Measurements from ENCODE around the gene HSPA5.

Gene HSPA5

DNA sequence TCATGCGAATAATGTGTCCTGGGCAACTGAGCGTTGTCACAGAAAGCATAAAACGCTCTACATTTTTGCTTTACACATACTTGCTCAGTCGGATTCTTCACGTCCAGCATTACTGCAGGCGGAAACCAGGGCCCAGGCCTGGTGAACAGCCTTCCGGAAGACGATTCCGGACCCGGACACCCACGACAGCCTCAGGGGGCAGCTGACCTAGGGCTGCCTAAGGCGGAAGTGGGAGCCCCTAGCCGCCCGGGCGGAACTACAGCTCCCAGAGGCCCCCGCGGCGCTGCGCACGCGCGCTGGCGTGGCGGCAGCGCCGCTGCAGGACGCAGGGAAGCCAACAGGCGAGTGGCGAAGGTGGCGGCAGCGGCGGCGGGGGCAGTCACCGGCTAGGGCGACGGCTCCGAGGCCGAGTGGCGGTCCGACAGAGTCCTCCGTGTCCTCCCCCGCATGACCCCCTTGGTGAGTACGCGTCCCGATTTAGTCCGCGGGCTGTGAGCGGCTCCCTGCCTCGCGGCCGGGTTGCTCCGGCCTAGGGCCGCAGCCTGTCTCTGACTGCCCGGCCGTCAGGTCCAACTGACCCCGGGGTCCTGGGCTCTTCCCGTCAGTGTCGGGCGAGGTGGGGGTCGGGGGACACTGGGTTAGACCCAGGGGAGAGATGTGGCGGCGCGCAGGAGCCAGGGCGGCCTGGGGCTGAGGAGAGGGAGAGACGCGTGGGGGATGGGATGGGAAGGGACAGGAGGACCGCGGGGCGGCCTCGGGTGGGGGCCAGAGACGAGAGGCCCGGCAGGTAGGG lies 20.6 kb upstream of the HSPA5 start, which contains the start of gene GAPVD1:
GAPVD1 (plus strand) TSS at position 326 of the 793 bp plus-strand sequence. CDS start 37,096 bp downstream, outside the sequence.
- Histone ChIP-seq H3K36me3 (peaks cover 26% of the 10 kb centered on the region), H3K9me3 (ENCODE audit: severe bottlenecking) (no peaks in the 10 kb centered on the region), H3K27ac (peak within 1 kb of the TSS; percentile 82)

DNA sequence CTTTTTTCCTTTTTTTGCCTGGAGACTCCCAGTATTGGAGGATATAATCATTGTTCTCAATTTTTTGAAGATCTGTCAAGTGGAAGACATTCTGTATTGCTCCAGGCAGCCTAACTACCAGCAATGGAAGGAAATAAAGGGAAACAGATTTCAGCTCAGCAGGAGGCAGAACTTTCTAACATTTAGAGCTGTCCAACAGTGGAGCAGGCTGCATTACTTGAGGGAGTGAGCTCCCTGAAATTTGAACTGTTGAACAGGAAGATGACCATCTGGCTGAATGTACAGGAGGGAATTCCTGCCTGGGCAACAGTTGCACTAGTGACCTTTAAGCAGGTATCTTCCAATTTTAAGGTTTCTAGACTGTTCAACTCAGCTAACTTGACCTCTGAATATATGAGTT lies 19.4 kb upstream of the HSPA5 start:
- Histone ChIP-seq H3K27ac (no peak overlapping the region), H3K27me3 (ENCODE audit: insufficient read depth, low read depth, severe bottlenecking) (no peaks in the 10 kb centered on the region), H3K9me3 (ENCODE audit: severe bottlenecking) (no peaks in the 10 kb centered on the region), H3K36me3 (peaks cover 22% of the 10 kb centered on the region), H3K4me3 (ENCODE audit: low read depth, low read length) (no peak overlapping the region)
- no peak for DNase-seq
- TF ChIP-seq, protein P1, sequence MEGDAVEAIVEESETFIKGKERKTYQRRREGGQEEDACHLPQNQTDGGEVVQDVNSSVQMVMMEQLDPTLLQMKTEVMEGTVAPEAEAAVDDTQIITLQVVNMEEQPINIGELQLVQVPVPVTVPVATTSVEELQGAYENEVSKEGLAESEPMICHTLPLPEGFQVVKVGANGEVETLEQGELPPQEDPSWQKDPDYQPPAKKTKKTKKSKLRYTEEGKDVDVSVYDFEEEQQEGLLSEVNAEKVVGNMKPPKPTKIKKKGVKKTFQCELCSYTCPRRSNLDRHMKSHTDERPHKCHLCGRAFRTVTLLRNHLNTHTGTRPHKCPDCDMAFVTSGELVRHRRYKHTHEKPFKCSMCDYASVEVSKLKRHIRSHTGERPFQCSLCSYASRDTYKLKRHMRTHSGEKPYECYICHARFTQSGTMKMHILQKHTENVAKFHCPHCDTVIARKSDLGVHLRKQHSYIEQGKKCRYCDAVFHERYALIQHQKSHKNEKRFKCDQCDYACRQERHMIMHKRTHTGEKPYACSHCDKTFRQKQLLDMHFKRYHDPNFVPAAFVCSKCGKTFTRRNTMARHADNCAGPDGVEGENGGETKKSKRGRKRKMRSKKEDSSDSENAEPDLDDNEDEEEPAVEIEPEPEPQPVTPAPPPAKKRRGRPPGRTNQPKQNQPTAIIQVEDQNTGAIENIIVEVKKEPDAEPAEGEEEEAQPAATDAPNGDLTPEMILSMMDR (IDR thresholded peaks at IDR 0.05; ENCODE audit: low read depth, low read length): no peak

More for the DNA sequence above, 20.6 kb upstream of the HSPA5 start, which contains the start of gene GAPVD1:
- no peaks in the 10 kb centered on the region for H3K27me3 ChIP-seq (ENCODE audit: insufficient read depth, low read depth, severe bottlenecking)
- TF ChIP-seq, protein P1 (IDR thresholded peaks at IDR 0.05; ENCODE audit: low read depth, low read length): peak; percentile 60
- peak within 1 kb of the TSS; percentile 96 for H3K4me3 ChIP-seq (ENCODE audit: low read depth, low read length)
- peak; percentile 96 for DNase-seq

- H3K27ac ChIP-seq: no peak overlapping the region
- peaks cover 10% of the 10 kb centered on the region for H3K36me3 ChIP-seq
- DNase-seq: no peak
- H3K27me3 ChIP-seq (ENCODE audit: insufficient read depth, low read depth, severe bottlenecking): no peaks in the 10 kb centered on the region
- no peak overlapping the region for H3K4me3 ChIP-seq (ENCODE audit: low read depth, low read length)
- no peaks in the 10 kb centered on the region for H3K9me3 ChIP-seq (ENCODE audit: severe bottlenecking)
- TF ChIP-seq, protein P1 (IDR thresholded peaks at IDR 0.05; ENCODE audit: low read depth, low read length): no peak
These were observed 17.8 kb upstream of the HSPA5 start for GRCh38 chr9:125258832-125259534.

GRCh38 chr9:125258160-125258785 lies 17.1 kb upstream of the HSPA5 start:
- Histone ChIP-seq H3K9me3 (ENCODE audit: severe bottlenecking) (no peaks in the 10 kb centered on the region), H3K27me3 (ENCODE audit: insufficient read depth, low read depth, severe bottlenecking) (no peaks in the 10 kb centered on the region), H3K27ac (no peak overlapping the region), H3K4me3 (ENCODE audit: low read depth, low read length) (no peak overlapping the region), H3K36me3 (peaks cover 4% of the 10 kb centered on the region)
- TF ChIP-seq, protein P1 (IDR thresholded peaks at IDR 0.05; ENCODE audit: low read depth, low read length): no peak
- DNase-seq: no peak

DNA sequence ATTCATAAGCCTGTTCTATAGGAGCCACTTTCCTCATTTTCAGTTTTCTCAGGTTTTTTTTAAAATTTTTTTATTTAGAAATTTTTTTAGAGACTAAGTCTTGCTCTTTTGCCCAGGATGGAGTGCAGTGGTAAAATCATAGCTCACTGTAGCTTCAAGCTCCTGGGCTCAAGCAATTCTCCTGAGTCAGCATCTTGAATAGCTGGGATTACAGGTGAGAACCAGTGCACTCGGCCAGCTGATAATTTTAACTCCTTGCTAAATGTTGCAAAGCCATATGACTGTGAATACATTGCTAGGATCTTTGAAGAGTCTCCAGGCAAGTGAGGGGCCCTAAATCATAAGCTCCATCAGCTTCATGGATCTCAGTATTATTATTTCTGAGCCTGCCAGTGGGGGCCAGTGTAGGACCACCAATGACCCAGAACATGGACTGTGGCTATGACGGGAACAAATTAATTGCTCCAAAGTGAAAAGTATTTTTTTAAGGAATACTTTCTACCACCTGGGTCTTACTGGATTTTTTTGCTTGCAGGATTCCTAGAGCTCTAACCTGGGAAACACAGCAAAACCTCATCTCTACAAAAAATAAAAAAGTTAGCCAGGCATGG lies 14.7 kb upstream of the HSPA5 start:
- H3K36me3 ChIP-seq: no peaks in the 10 kb centered on the region
- H3K4me3 ChIP-seq (ENCODE audit: low read depth, low read length): no peak overlapping the region
- no peaks in the 10 kb centered on the region for H3K9me3 ChIP-seq (ENCODE audit: severe bottlenecking)
- H3K27me3 ChIP-seq (ENCODE audit: insufficient read depth, low read depth, severe bottlenecking): no peaks in the 10 kb centered on the region
- TF ChIP-seq, protein P1 (IDR thresholded peaks at IDR 0.05; ENCODE audit: low read depth, low read length): peak; percentile 52
- DNase-seq: peak; percentile 62
- no peak overlapping the region for H3K27ac ChIP-seq

Measured in WERI-Rb-1 (cell line).